Urinary bladder (tissue), 4 donors: Measurements from ENCODE around the gene CDK5RAP1. TPM values are rescaled to one million over a fixed set of nuclear protein-coding genes. Genes with fewer than 3 reads are reported as not detected.

Experiments
- DNase-seq: peaks from one replicate; pipeline ENCODE4 v3.0.0-alpha.2; 2015; ENCODE audit errors: extremely low spot score
- H3K27ac ChIP-seq: one replicate; pipeline ENCODE4 v1.5.1; 2013; ENCODE audit warnings: low read depth, mild to moderate bottlenecking, moderate library complexity
- H3K36me3 ChIP-seq: one replicate; pipeline ENCODE4 v1.6.1; 2013; ENCODE audit warnings: mild to moderate bottlenecking, moderate library complexity; ENCODE audit not compliant: insufficient read depth
- H3K4me1 ChIP-seq: one replicate; pipeline ENCODE4 v1.6.1; 2013; ENCODE audit warnings: mild to moderate bottlenecking, moderate library complexity; ENCODE audit not compliant: insufficient read depth
- H3K4me3 ChIP-seq: one replicate; pipeline ENCODE4 v1.5.1; 2013; ENCODE audit warnings: low read depth, low read length
- WGBS: extraction: QIAGEN DNeasy Blood & Tissue Kit; methylation state at CpG from one replicate; pipeline ENCODE4 v1.1.7; 2013; 5-methylcytosine and 5-hydroxymethylcytosine counted together
- polyA plus RNA-seq: library from polyadenylated mRNA; stranded (reverse); fragments of 200-250 nt; gene quantifications from one replicate; pipeline ENCODE4 v1.2.3, GENCODE V29; 2013
- total RNA-seq: library from RNA; depleted of rRNA; stranded (reverse); fragments of >200 nt; gene quantifications from one replicate; pipeline ENCODE4 v1.2.3, GENCODE V29; 2014
- donor health status: healthy with polysubstance abuse.
- donor health status: healthy.

The CDK5RAP1 gene
- total and polyA plus RNA-seq, 2 donors = 16.5 to 22.6 TPM

DNA sequence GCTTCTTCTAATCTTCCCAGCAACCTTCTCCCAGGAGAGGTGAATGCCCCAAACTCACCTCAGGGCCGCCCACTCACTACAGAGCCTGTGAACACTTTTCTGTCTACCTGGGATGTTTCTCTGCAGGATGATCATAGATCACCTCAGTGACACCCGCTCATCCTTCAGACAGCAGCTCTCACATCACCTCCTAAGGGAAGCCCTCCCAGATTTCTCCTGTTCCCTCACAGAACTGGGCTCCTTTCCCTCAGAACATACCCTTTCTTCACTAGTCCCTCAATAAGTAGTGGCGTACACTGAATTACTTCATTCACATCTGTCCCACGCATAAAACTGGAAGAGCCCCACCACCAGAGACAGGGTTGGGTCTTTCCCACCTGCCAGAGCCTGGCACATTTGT lies 57.8 kb downstream of the CDK5RAP1 start:
- Histone ChIP-seq H3K36me3 (no peaks in the 10 kb centered on the region), H3K4me1 (no peaks in the 10 kb centered on the region), H3K27ac (no peak overlapping the region), H3K4me3 (no peak overlapping the region)
- WGBS = 93% methylated on average over 4 of the region's 4 CpGs
- no peak for DNase-seq

DNA sequence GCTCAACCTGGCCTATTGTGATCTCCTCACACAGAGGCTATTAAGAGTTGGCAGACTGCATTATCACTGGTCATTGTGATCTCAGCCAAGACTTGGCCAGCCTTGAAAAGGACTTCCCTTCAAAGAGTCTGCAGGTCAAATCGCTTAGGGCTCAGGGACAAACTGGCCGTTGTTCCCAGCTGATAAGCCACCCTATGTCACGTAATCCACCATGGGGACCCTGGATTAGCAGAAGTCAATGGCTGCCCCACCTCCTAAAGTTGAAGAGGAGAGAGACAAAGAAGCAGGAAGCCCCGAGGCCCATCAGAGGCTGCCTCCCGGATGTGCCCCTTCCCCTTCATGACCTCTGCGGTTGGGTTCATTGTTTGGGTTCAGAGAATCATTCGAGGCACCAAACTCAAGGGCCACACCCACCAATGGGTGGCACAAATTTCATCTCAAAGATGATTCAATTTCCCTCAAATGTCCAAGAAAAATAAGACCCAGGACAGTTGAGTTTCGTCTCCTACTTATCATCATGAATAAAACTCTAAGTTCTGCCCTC lies 61.7 kb downstream of the CDK5RAP1 start:
- no peak for DNase-seq

DNA sequence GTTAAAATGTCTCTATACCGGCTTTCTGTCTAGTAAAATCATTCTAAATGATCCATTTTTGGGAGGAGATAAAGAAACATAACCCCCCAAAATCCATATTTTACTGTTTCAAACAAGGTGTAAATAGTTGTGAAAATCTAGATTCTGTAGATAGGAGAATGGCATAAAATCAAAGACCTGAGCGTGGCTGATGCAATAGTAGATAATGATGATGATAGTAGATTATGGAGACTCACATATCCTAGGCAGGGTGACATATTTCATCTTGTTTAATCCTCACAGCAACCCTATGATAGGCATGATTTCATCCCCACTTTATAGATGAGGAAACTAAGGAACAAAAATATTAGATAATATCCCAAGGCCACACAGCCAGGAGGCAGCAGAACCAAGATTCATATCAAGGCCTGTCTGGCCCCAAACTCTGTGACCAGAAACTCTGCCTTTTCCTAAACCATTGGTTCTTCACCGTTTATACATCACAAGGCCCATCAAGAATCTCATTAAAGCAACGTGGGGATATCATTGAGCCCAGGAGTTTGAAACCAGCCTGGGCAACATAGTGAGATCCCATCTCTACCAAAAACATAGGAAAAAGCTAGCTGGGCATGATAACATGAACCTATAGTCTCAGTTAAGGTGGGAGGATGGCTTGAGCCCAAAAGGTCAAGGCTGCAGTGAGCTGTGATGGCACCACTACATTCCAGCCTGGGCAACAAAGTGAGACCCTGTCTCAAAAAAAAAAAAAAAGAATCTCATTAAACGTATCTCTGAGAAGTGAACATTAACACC lies 62.7 kb downstream of the CDK5RAP1 start:
- 75% methylated on average over 5 of the region's 5 CpGs for WGBS
- Histone ChIP-seq H3K36me3 (no peaks in the 10 kb centered on the region), H3K27ac (no peak overlapping the region), H3K4me3 (no peak overlapping the region), H3K4me1 (no peaks in the 10 kb centered on the region)
- DNase-seq = no peak

More for the DNA sequence above, 61.7 kb downstream of the CDK5RAP1 start:
- Histone ChIP-seq H3K4me3 (no peak overlapping the region), H3K4me1 (no peaks in the 10 kb centered on the region), H3K36me3 (no peaks in the 10 kb centered on the region), H3K27ac (no peak overlapping the region)
- 65% methylated on average over 8 of the region's 8 CpGs for WGBS

DNA sequence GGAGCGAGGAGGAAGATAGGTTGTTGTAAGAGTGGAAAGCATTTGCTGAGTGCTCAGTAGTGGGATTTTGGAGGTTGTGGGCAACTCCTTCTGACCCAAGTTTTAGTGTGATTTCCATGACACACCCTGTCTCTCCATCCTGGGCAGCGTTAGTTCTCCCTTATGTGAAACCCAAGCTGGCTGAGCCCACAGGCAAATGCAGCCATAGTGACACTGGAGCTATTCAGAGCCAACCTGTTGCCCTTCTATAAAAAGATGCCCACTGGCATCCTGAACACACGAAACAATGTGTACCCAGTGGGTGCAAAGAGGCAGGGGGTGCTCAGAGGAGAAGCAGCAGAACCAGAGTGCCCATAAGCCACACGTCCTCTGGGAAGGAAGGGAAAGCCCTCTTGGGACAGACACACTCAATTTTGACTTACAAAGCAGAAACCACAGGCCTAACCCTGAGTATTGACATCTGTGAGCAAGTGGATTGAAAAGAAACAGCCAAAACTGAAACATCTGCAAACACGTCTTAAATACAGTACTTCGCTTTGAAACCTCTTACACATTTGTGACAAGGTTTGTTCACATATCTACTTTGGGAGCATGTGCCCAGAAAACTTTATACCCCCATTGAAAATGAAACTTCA lies 63.7 kb downstream of the CDK5RAP1 start:
- WGBS = 75% methylated on average over 6 of the region's 6 CpGs
- DNase-seq = no peak
- Histone ChIP-seq H3K4me3 (no peak overlapping the region), H3K4me1 (no peaks in the 10 kb centered on the region), H3K27ac (no peak overlapping the region), H3K36me3 (no peaks in the 10 kb centered on the region)

DNA sequence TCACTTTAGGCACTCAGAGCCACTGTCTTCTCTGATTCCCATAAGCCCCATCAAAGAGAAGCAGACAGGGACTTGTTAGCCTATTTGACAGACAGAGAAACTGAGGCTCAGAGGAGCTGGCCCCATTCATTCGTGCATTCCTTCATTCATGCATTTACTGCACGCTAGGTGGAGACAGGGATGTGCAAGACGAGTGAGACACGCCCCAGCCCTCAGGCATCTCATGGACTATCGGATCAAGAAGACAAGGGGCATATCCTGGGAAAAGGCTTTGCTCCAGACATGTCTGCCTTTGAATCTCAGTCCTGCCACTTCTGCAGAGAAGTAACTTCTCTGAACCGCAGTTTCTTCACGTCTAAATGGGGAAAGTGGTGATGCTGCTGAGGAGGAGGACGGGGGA lies 64.2 kb downstream of the CDK5RAP1 start:
- Histone ChIP-seq H3K4me3 (no peak overlapping the region), H3K27ac (no peak overlapping the region), H3K36me3 (no peaks in the 10 kb centered on the region), H3K4me1 (no peaks in the 10 kb centered on the region)
- DNase-seq = no peak
- 75% methylated on average over 8 of the region's 8 CpGs for WGBS

DNA sequence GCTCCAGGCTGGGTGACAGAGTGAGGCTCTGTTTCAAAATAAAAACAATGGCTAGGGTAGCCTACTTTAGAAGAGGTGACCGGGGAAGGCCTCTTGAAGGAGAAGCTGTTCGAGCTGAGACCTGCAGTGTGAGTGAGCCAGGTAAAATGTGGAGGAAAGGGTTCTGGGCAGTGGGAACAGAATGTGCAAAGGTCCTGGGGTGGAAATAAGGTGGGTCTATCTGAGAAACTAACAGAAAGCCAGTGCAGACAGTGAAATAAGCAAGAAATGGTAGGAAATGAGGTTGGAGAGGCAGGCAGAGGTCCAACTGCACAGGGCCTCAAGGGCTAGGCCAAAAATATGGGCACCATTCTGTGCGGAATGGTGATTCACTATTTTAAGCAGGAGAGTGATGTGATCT lies 64.9 kb downstream of the CDK5RAP1 start:
- 91% methylated on average over 3 of the region's 3 CpGs for WGBS
- Histone ChIP-seq H3K4me3 (no peak overlapping the region), H3K4me1 (no peaks in the 10 kb centered on the region), H3K27ac (no peak overlapping the region), H3K36me3 (no peaks in the 10 kb centered on the region)
- no peak for DNase-seq

DNA sequence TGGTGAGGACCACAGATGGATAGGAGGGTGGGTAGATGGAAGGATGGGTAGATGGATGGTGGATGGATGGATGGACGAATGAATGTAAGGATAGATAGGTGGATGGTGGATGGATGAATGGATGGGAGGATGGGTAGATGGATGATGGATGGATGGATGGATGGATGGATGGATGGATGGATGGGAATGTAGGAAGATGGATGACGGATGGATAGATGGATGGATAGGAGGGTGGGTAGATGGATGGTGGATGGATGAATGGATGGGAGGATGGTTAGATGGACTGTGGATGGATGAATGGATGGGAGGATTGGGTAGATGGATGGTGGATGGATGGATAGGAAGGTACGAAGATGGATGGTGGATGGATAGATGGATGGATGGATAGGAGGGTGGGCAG lies 67.2 kb downstream of the CDK5RAP1 start:
- Histone ChIP-seq H3K36me3 (no peaks in the 10 kb centered on the region), H3K4me1 (no peaks in the 10 kb centered on the region), H3K27ac (no peak overlapping the region), H3K4me3 (no peak overlapping the region)
- WGBS = 81% methylated on average over 3 of the region's 3 CpGs
- DNase-seq = no peak

DNA sequence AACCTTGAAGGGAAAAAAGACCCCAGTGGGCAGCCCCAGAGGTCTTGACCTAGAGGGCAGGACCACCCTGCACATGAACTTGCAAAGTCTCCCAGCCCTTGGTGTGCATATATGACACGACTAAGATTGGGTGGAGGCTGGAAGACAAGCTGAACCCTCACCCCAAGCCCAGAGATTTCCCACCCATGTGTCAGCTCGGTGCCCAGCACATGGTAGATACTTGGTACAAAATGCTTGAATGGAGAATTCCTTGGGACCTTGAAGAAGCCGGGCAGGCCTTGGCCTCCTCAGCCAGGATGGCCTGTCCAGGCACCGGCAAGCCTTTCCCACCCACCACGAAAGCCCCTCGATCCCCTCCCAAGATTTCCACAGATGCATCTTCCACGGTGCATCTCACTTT lies 67.7 kb downstream of the CDK5RAP1 start:
- DNase-seq = no peak
- no peaks in the 10 kb centered on the region for H3K4me1 ChIP-seq
- 87% methylated on average over 7 of the region's 7 CpGs for WGBS
- H3K27ac ChIP-seq = no peak overlapping the region
- H3K36me3 ChIP-seq = no peaks in the 10 kb centered on the region
- no peak overlapping the region for H3K4me3 ChIP-seq

DNA sequence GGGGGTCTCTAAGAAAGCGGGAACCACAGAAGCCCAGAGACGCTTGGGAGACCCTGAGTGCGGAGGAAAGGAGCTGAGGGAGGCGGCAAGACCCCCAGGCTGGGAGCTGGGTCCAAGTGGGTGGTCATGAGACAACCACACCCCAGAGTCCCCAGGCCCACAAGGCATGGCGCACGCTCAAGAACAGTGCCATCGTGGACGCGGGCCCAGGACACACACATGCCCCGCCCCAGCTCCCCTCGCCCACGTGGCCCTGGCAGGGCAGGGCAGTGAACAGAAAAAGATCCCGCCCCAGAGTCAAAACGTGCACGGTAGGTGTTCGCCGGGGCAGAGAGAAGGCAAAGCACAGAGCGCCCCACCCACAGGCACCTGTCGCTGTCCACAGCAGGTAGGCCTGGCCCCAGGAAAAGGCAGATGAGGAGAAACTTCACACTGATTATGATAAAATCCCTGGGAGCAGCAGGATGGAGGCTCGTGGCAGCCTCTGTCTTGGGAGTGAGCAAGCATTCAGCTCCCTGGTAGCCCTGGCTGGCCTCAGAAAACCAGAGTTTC lies 68.3 kb downstream of the CDK5RAP1 start:
- DNase-seq = no peak
- no peaks in the 10 kb centered on the region for H3K4me1 ChIP-seq
- no peaks in the 10 kb centered on the region for H3K36me3 ChIP-seq
- WGBS = 70% methylated on average over 20 of the region's 20 CpGs
- H3K4me3 ChIP-seq = no peak overlapping the region
- H3K27ac ChIP-seq = no peak overlapping the region

DNA sequence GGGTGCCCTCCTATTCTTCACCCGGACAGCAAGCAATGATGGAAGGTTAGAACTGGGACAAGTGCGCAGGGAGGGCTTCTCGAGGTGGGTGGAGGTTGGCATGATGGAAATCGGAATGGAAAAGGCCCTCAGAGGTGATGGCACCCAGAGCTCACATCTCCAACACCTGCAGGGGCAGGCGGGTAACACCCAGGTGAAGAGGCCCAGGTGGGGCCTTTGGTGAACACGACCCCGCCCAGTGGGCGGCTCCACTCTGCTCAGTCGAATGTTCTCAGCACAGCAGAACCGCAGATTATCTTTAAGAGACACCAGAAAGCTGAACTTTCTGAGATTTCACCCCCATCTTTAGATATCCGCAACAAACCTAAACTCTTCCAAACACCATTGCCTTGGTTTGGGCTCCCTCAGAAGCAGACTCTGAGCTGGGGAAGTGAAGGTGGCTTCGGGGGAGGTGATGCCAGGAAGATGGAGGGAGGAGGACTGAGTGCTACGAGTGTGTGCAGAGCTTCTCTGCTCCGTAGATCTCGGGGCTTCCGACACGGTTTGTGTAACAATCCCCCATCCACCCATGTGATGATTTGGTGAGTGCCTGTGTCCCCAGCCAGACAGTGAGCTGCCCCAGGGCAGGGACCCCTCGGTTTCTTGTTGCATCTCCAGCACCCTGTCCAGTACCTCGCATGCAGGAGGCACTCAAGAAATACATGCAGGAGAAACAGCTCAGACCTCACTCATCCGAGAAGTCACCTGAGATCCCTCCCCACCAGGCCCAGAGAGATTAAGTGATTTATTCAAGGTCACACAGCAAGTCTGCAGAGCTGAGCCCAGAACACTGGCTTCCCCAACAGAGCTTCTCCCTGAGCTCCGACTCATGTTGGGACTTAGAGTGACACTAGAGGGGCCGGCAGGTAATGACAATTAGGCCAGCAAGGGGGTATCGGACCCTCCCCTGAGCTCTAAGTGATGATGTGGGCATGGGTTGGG lies 72.9 kb downstream of the CDK5RAP1 start:
- Histone ChIP-seq H3K27ac (no peak overlapping the region), H3K4me3 (no peak overlapping the region), H3K4me1 (no peaks in the 10 kb centered on the region), H3K36me3 (no peaks in the 10 kb centered on the region)
- WGBS = 76% methylated on average over 23 of the region's 23 CpGs
- DNase-seq = no peak

DNA sequence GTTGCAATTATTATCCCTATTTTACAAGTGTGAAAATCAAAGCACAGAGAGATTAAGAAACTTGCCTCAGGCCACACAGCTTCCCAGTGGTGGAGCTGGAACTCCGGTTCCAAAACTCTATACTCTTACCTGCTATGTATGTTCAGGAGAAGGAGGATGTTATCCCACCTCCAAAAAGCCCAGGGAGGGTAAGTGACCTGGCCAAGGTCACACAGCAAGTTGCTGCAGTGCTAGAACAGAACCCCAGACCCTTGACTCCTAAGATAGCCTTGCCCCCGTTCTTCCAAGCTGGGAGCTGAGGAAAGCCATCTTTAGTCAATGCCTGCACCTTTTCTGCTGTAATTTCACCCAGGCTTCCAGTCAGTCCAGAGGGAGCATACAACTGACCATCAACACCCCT lies 76.0 kb downstream of the CDK5RAP1 start:
- Histone ChIP-seq H3K36me3 (no peaks in the 10 kb centered on the region), H3K4me1 (no peaks in the 10 kb centered on the region), H3K4me3 (no peak overlapping the region), H3K27ac (no peak overlapping the region)
- no peak for DNase-seq
- 84% methylated on average over 2 of the region's 2 CpGs for WGBS

DNA sequence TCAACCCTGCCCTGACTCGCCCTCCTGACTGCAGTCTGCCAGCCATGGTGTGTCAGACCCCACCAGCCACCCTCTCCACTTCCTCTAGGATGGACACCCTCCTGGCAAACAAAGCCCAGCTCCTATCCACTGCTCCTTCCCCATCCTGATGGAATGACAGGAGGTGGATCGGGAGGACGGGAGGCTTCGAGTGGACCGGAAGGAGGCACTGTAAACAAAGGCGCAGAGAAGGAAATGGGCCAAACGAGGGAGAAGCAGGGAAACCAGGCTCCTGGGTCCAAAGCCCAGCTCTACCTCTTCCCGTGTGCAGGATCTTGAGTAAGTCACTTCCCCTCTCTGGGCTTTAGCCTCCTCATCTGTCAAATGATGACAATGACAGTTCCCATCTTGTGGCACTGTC lies 78.1 kb downstream of the CDK5RAP1 start:
- no peaks in the 10 kb centered on the region for H3K4me1 ChIP-seq

DNA sequence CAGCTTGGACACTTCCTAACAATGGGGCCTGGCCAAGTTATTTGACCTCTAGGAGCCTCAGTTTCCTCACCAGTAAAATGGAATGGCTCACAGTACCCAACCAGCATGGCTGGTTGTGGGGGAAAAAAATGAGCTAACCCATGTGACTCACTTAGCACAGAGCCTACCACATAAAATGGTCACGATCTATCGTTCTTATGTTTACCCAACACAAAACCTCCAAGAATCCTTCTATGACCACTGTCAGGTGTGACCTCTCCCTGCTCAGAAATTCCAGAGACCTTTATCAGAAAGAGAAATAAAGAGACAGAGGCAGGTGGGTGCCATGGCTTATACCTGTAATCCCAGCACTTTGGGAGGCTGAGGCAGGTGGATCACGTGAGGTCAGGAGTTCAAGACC lies 78.9 kb downstream of the CDK5RAP1 start:
- no peak overlapping the region for H3K27ac ChIP-seq
- no peaks in the 10 kb centered on the region for H3K4me1 ChIP-seq
- WGBS = 42% methylated on average over 3 of the region's 3 CpGs
- H3K36me3 ChIP-seq = no peaks in the 10 kb centered on the region
- no peak for DNase-seq
- H3K4me3 ChIP-seq = no peak overlapping the region

More for the DNA sequence above, 78.1 kb downstream of the CDK5RAP1 start:
- Histone ChIP-seq H3K27ac (no peak overlapping the region), H3K4me3 (no peak overlapping the region), H3K36me3 (no peaks in the 10 kb centered on the region)
- DNase-seq = no peak
- WGBS = 42% methylated on average over 8 of the region's 8 CpGs
